Measurements from ENCODE around the gene ANAPC16.
A peak's percentile ranks its signal among the peaks of the same experiment; 100 is the strongest.

The ANAPC16 gene

DNA sequence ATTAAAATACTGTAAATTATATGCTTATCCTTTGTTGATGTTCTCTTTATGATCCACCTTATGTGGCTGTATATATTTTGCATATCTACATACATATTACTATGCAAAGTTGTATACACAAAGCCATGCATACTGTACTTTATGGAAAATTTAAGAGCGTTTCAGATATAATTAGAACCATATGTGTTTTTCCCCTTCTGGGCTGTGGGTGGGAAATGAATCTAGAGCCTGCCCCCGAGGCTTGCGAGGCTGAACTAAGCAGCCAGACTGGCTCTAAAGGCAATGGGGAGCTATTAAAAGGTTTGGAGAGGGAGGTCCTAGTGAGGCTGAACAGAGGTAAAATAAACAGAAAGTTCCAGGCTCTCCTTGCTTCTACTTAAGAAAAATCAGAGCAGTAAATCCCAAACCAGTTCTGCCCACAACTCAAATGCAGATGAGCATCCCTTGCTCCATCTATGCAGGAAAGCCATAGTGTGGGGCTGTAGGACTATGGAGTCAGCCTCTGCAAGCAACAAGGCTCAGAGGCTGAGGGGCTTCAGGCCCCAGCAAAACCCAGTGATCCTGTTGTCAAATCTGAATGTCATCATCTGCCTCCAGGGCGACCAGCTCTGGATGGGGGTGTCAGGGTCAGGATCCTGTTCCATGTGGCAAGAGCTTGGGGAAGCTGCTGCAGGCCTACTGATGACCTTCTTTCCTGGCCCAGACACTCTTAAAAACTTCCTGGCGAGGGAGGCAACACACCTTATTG lies 43.9 kb downstream of the ANAPC16 start:
- TF ChIP-seq, protein P1, sequence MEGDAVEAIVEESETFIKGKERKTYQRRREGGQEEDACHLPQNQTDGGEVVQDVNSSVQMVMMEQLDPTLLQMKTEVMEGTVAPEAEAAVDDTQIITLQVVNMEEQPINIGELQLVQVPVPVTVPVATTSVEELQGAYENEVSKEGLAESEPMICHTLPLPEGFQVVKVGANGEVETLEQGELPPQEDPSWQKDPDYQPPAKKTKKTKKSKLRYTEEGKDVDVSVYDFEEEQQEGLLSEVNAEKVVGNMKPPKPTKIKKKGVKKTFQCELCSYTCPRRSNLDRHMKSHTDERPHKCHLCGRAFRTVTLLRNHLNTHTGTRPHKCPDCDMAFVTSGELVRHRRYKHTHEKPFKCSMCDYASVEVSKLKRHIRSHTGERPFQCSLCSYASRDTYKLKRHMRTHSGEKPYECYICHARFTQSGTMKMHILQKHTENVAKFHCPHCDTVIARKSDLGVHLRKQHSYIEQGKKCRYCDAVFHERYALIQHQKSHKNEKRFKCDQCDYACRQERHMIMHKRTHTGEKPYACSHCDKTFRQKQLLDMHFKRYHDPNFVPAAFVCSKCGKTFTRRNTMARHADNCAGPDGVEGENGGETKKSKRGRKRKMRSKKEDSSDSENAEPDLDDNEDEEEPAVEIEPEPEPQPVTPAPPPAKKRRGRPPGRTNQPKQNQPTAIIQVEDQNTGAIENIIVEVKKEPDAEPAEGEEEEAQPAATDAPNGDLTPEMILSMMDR (conservative IDR thresholded peaks at IDR 0.05; ENCODE audit: low read depth, low read length): no peak
- H3K4me3 ChIP-seq (ENCODE audit: low read length): no peak overlapping the region
- no peak for DNase-seq (ENCODE audit: low read depth)

DNA sequence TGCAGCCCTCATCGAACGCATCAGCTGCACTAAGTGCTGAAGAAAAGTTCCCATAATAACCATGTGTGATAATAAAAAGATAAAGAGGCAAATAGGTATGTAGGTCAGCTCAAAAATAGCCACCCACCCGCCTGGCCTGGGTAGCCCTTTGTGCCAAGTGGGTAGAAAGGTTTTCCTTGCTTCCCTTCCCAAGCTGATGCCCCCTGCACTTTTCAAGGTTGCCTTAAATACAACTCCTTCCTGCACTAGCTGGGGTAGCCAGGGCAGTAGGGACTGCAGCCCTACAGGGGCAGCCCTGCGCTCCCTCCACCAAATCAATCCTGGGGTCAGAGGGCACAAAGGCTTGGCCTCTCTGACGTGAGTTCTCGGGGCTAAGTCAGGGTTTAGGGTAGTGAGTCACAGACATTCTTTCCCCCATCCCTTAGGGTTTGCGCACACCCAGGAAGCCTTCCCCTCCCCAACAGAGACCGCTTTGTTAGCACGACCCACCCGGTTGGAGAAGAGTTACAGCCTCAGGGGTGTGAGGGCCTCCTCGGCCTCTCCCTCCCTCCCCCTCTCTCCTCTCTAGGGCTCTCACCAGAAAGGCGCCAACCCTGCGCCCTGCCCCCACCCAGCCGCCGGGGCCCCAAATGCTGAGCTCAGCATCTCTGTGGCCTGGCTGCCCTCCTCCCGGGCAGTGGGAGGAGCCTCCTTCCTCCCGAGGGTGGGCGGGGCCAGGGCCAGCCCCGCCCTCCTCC lies 44.6 kb downstream of the ANAPC16 start:
- TF ChIP-seq, protein P1 (conservative IDR thresholded peaks at IDR 0.05; ENCODE audit: low read depth, low read length): no peak
- peak overlapping the region; percentile 59 for H3K4me3 ChIP-seq (ENCODE audit: low read length)
- DNase-seq (ENCODE audit: low read depth): peak; percentile 89

DNA sequence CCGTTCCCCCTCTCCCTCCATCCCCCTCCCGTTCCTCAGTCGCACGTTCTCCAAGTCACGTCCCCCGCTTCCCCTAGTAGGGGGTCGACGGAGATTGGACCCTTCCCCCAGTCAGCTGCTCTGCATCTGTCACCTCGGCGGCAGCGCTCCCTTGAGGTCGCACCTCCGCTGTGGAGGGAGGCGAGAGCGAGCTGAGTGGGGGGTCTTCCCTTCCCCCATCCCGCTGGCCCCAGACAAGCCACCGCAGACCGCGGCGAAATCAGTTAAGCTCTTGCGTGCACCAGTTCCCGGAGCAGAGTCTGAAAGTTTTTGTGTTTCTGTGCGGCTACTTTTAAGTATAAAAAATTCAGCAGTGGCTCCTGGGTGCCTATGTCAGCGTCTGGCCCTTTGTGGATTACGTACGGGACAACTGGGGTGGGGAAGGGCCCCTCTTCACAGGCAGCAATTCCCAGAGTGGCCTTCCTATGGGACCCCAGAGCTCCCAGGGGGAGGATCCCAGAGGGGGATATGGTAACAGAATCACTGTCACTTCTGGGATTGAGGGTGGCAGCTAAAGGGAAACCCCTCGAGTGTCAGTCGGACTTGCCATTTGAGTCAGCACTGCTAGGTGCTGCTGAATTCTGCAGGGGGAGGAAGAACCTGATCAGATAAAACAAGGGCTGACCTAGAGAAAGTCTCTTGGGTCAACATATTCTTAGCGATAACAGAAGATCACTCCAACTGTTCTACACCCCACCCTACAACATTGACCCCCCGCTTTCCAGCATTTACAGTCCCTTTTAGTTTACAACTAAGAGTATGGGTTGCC lies 45.4 kb downstream of the ANAPC16 start:
- peak; percentile 59 for DNase-seq (ENCODE audit: low read depth)
- TF ChIP-seq, protein P1 (conservative IDR thresholded peaks at IDR 0.05; ENCODE audit: low read depth, low read length): peak; percentile 18
- peak overlapping the region; percentile 59 for H3K4me3 ChIP-seq (ENCODE audit: low read length)

DNA sequence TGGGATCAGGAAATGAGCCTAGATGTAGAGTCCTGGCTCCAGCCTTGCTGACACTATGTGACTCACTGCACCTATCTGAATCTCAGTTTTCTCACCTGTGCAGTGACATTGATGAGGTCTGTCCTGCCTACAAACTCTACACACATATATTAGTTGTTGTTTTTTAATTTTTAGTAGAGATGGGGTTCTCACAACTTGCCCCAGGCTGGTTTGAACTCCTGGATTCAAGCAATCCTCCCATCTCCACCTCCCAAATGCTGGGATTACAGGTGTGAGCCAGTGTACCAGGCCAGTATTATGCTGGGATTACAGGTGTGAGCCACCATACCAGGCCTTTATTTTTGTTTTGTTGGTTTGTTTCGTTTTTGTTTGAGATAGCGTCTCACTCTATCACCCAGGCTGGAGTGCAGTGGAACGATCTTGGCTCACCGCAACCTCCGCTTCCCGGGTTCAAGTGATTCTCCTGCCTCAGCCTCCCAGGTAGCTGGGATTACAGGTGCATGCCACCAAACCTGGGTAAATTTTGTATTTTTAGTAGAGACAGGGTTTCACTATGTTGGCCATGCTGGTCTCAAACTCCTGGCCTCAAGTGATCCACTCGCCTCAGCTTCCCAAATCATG lies 46.1 kb downstream of the ANAPC16 start:
- H3K4me3 ChIP-seq (ENCODE audit: low read length): peak overlapping the region; percentile 59
- no peak for DNase-seq (ENCODE audit: low read depth)

DNA sequence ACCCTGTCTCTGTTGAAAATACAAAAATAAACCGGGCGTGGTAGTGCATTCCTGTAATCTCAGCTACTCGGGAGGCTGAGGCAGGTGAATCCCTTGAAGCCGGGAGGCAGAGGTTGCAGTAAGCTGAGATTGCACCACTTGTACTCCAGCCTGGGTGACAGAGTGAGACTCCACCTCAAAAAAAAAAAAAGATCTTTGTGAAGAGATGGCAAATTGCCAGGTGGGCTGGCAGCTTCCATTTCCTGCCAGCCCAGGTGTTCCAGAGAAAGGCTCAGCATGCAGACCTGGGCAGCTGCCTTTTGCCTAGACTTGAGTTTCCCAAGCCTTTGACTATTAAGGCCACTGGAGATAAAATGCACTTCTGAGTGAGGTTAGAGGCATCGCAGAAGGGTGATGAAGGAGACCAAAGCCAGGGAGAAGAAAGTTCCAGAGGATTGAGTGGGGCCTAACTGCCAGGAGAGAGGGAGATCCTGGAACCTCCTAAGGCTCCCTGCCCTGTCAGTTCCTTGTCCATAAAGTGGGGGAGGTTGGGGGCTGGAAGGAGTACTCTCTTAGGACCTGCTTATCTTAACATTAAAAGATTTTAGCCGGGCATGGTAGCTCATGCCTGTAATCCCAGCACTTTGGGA lies 47.9 kb downstream of the ANAPC16 start:
- no peak overlapping the region for H3K4me3 ChIP-seq (ENCODE audit: low read length)
- TF ChIP-seq, protein P1 (conservative IDR thresholded peaks at IDR 0.05; ENCODE audit: low read depth, low read length): no peak
- no peak for DNase-seq (ENCODE audit: low read depth)

More for the DNA sequence above, 46.1 kb downstream of the ANAPC16 start:
- TF ChIP-seq, protein P1 (conservative IDR thresholded peaks at IDR 0.05; ENCODE audit: low read depth, low read length): no peak

DNA sequence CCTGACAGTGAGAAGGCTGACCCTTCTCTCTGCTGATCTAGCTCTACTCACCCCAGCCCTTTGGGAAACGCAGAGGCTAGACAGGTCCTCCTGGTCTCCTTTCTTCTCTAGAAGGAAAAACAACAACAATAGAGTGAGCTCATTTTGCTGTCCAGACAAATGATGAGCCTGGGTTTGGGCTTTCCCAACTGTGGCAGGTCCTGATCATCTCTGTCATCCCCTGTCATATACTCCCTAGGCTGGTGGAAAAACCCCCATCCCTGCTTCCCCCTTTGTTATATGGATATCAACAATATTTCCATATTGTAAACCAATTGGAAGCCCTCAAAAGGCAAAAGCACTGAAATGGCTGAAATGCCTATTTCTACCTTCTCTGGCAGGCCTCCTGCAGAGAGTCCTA lies 48.7 kb downstream of the ANAPC16 start:
- H3K4me3 ChIP-seq (ENCODE audit: low read length): no peak overlapping the region
- TF ChIP-seq, protein P1 (conservative IDR thresholded peaks at IDR 0.05; ENCODE audit: low read depth, low read length): no peak
- no peak for DNase-seq (ENCODE audit: low read depth)

All from retinal pigment epithelial cell (primary cell).